ENCODE measurements around the gene PTS.

DNA sequence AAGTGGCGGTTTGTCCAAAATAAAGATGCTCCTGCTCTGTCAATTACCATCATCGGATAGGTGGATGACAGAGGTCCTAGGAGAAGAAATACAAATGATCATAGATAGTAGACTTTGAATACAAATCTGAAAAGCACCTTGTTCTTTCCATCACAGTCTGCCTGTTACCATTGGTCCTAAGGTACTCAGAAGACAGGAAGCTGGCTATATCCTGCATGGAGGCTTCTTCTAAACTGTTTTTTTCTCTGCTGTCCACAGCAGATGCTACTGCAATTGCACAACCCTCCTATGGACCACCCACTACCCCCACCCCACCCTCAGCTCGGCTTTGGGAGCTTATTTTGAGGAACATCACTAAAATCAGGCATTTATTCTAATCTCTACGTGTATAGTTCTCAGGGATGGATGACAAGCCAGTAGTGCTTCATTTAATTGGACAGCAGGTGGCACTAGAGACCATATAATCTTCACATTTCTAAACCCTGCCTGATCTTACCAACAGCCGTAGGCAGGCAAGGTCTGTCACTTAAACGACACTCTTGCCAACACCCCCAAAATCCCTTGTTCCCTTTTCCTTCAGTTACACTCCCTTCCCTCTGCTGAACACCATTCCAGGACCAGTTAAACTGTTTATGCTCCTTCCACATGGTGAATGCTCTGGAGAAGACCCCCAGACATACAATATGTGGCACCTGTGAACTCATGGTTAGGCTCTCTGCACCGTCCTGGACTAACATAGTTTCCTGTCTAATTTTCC is 6.6 kb upstream of the PTS start:
- no peak for TF ChIP-seq EZH2 (IDR thresholded peaks at IDR 0.05)
- no peak for TF ChIP-seq POLR2AphosphoS5 (IDR thresholded peaks at IDR 0.05; ENCODE audit: borderline replicate concordance, low read depth, low read length)

Measured in SK-N-MC (cell line).